ENCODE results near the gene CFAP69. TPM values are rescaled to one million over a fixed set of nuclear protein-coding genes. Genes with fewer than 3 reads are reported as not detected.
A peak's percentile ranks its signal among the peaks of the same experiment; 100 is the strongest.
"Not testable (repeated sequence)": the region's sequence is repeated elsewhere in the genome, so short reads cannot be mapped to it uniquely, and the experiment has no call there.

CFAP69 gene
- total RNA-seq, 1 experiment from 2014 or later, result 3.4 TPM

GRCh38 chr7:90334193-90334843, 89.3 kb downstream of the CFAP69 start:
- DNase-seq (ENCODE audit: low spot score) (no peak), ATAC-seq (no peak)
- ChIA-PET CTCF (no interaction called here), POLR2A (no interaction called here)
- Mint-ChIP-seq H3K4me1 (peaks cover 4% of the 10 kb centered on the region), H3K4me3 (no peak overlapping the region), H3K27me3 (ENCODE audit: low read depth) (no peaks in the 10 kb centered on the region; the same call in 1 of the 2 replicates), H3K9me3 (peaks cover 7% of the 10 kb centered on the region; the same call in 1 of the 2 replicates), H3K36me3 (no peaks in the 10 kb centered on the region), H3K27ac (no peak overlapping the region)
- TF ChIP-seq ZNF532 (CRISPR knock-in tag; IDR thresholded peaks at IDR 0.05; ENCODE audit: borderline replicate concordance), result no peak
- no peak for TF ChIP-seq FOXP1 (CRISPR knock-in tag; IDR thresholded peaks at IDR 0.05; ENCODE audit: borderline replicate concordance)
- TF ChIP-seq ESRRA (CRISPR knock-in tag; IDR thresholded peaks at IDR 0.05; ENCODE audit: borderline replicate concordance), result no peak
- TF ChIP-seq NFATC4 (CRISPR knock-in tag; IDR thresholded peaks at IDR 0.05), result no peak
- TF ChIP-seq ZNF416 (CRISPR knock-in tag; IDR thresholded peaks at IDR 0.05), result no peak
- TF ChIP-seq TEAD1 (CRISPR knock-in tag; IDR thresholded peaks at IDR 0.05), result no peak

GRCh38 chr7:90334926-90335325, 90.0 kb downstream of the CFAP69 start:
- H3K4me3 Mint-ChIP-seq; H3K27me3 Mint-ChIP-seq (ENCODE audit: low read depth); H3K9me3 Mint-ChIP-seq; H3K36me3 Mint-ChIP-seq; ATAC-seq; CTCF ChIA-PET; DNase-seq (ENCODE audit: low spot score); H3K4me1 Mint-ChIP-seq; H3K27ac Mint-ChIP-seq; POLR2A ChIA-PET: not testable (repeated sequence)
- TF ChIP-seq NFYB (CRISPR knock-in tag; conservative IDR thresholded peaks at IDR 0.05; ENCODE audit: low read depth), result peak; percentile 35; the same call in 1 of the 2 replicates

GRCh38 chr7:90337106-90337505, 92.1 kb downstream of the CFAP69 start:
- POLR2A ChIA-PET, result no interaction called here
- Mint-ChIP-seq H3K27ac (no peak overlapping the region), H3K9me3 (peaks cover 7% of the 10 kb centered on the region; the same call in 1 of the 2 replicates), H3K4me3 (no peak overlapping the region), H3K27me3 (ENCODE audit: low read depth) (no peaks in the 10 kb centered on the region; the same call in 1 of the 2 replicates), H3K36me3 (no peaks in the 10 kb centered on the region), H3K4me1 (peaks cover 4% of the 10 kb centered on the region)
- ATAC-seq, result no peak
- TF ChIP-seq USF2 (CRISPR knock-in tag; IDR thresholded peaks at IDR 0.05), result no peak
- TF ChIP-seq SOX15 (CRISPR knock-in tag; IDR thresholded peaks at IDR 0.05), result no peak
- no peak for TF ChIP-seq ZNF423 (CRISPR knock-in tag; IDR thresholded peaks at IDR 0.05)
- no peak for TF ChIP-seq GRHL2 (CRISPR knock-in tag; IDR thresholded peaks at IDR 0.05; ENCODE audit: insufficient replicate concordance, severe bottlenecking)
- TF ChIP-seq ELF4 (CRISPR knock-in tag; IDR thresholded peaks at IDR 0.05; ENCODE audit: low read depth), result no peak
- no peak for TF ChIP-seq NFYB (CRISPR knock-in tag; conservative IDR thresholded peaks at IDR 0.05; ENCODE audit: low read depth)
- no peak for TF ChIP-seq HMGXB4 (CRISPR knock-in tag; IDR thresholded peaks at IDR 0.05)
- TF ChIP-seq E2F4 (CRISPR knock-in tag; IDR thresholded peaks at IDR 0.05; ENCODE audit: borderline replicate concordance, low read depth), result no peak
- TF ChIP-seq ZNF121 (CRISPR knock-in tag; IDR thresholded peaks at IDR 0.05), result no peak
- CTCF ChIA-PET, result no interaction called here
- no peak for DNase-seq (ENCODE audit: low spot score)

Measured in WTC11 (cell line).